ENCODE measurements around the gene C2CD4C. TPM values are rescaled to one million over a fixed set of nuclear protein-coding genes. Genes with fewer than 3 reads are reported as not detected.

The C2CD4C gene
- total RNA-seq, 5 donors from 2014 or later (not counting 1 experiment from before 2014, with no cell fraction given) = 0.06 TPM; not detected in 4

- DNase-seq = no peak
- no peak overlapping the region for H3K4me3 ChIP-seq (ENCODE audit: control insufficient read depth in 1 of 2, extremely low read depth in 1 of 2, low read length in 1 of 2)
- 89% methylated on average over 24 of the region's 24 CpGs for WGBS (ENCODE audit: insufficient coverage)
- H3K36me3 ChIP-seq (ENCODE audit: control insufficient read depth in 2 of 2, extremely low read depth in 1 of 2, insufficient read depth in 1 of 2, low read length in 1 of 2) = no peaks in the 10 kb centered on the region
- peaks cover 2 to 3% of the 10 kb centered on the region in 2 donors for H3K27me3 Mint-ChIP-seq
- H3K9me3 ChIP-seq = no peaks in the 10 kb centered on the region
- H3K9me3 Mint-ChIP-seq = peaks cover 0 to under 1% (median 0%) of the 10 kb centered on the region in 3 donors
- POLR2A ChIA-PET = no interaction called here
- peaks cover 0 to 16% of the 10 kb centered on the region in 2 experiments for H3K27me3 ChIP-seq (replicated peaks in 1 of 2; ENCODE audit: control insufficient read depth in 2 of 2, extremely low read depth in 1 of 2, insufficient read depth in 2 of 2, low read length in 1 of 2)
- H3K27ac Mint-ChIP-seq = no peak overlapping the region
- no peak overlapping the region for H3K27ac ChIP-seq (ENCODE audit: low read length)
- H3K4me3 Mint-ChIP-seq = no peak overlapping the region
- H3K4me1 ChIP-seq (ENCODE audit: control insufficient read depth in 1 of 2, extremely low read depth in 1 of 2, insufficient read depth in 2 of 2, low read length in 2 of 2) = no peaks in the 10 kb centered on the region
- no peaks in the 10 kb centered on the region for H3K36me3 Mint-ChIP-seq
- no peaks in the 10 kb centered on the region for H3K4me1 Mint-ChIP-seq
- CTCF ChIA-PET = no interaction called here
- ATAC-seq (replicated peaks in 1 of 4) = no peak
Observed at GRCh38 chr19:447064-447426, 38.1 kb upstream of the C2CD4C start.

GRCh38 chr19:444677-445210 lies 35.8 kb upstream of the C2CD4C start:
- DNase-seq (no peak), ATAC-seq (replicated peaks in 1 of 4) (no peak)
- Histone ChIP-seq H3K27ac (ENCODE audit: low read length) (no peak overlapping the region), H3K36me3 (ENCODE audit: control insufficient read depth in 2 of 2, extremely low read depth in 1 of 2, insufficient read depth in 1 of 2, low read length in 1 of 2) (no peaks in the 10 kb centered on the region), H3K4me3 (ENCODE audit: control insufficient read depth in 1 of 2, extremely low read depth in 1 of 2, low read length in 1 of 2) (no peak overlapping the region), H3K9me3 (no peaks in the 10 kb centered on the region), H3K4me1 (ENCODE audit: control insufficient read depth in 1 of 2, extremely low read depth in 1 of 2, insufficient read depth in 2 of 2, low read length in 2 of 2) (no peaks in the 10 kb centered on the region), H3K27me3 (replicated peaks in 1 of 2; ENCODE audit: control insufficient read depth in 2 of 2, extremely low read depth in 1 of 2, insufficient read depth in 2 of 2, low read length in 1 of 2) (peaks cover 0 to 38% of the 10 kb centered on the region in 2 experiments)
- CTCF ChIA-PET = interaction anchor here in 1 of 2 donors (0.5 kb wide), 1 partner anchor 37 kb away, joined by 4 read pairs; no protein-coding TSS in a partner anchor
- no peaks in the 10 kb centered on the region for H3K36me3 Mint-ChIP-seq
- H3K27ac Mint-ChIP-seq = no peak overlapping the region
- peaks cover 12 to 21% of the 10 kb centered on the region in 2 donors for H3K27me3 Mint-ChIP-seq
- H3K4me1 Mint-ChIP-seq = no peaks in the 10 kb centered on the region
- H3K9me3 Mint-ChIP-seq = peaks cover 0 to 4% (median 0%) of the 10 kb centered on the region in 3 donors
- POLR2A ChIA-PET = no interaction called here
- WGBS (ENCODE audit: insufficient coverage) = 97% methylated on average over 20 of the region's 26 CpGs
- H3K4me3 Mint-ChIP-seq = no peak overlapping the region

- POLR2A ChIA-PET = no interaction called here
- peaks cover 0 to 4% (median 0%) of the 10 kb centered on the region in 3 donors for H3K9me3 Mint-ChIP-seq
- H3K27me3 Mint-ChIP-seq = peaks cover 12 to 22% of the 10 kb centered on the region in 2 donors
- Histone ChIP-seq H3K4me3 (ENCODE audit: control insufficient read depth in 1 of 2, extremely low read depth in 1 of 2, low read length in 1 of 2) (no peak overlapping the region), H3K36me3 (ENCODE audit: control insufficient read depth in 2 of 2, extremely low read depth in 1 of 2, insufficient read depth in 1 of 2, low read length in 1 of 2) (no peaks in the 10 kb centered on the region), H3K27me3 (replicated peaks in 1 of 2; ENCODE audit: control insufficient read depth in 2 of 2, extremely low read depth in 1 of 2, insufficient read depth in 2 of 2, low read length in 1 of 2) (peaks cover 0 to 52% of the 10 kb centered on the region in 2 experiments), H3K27ac (ENCODE audit: low read length) (no peak overlapping the region), H3K9me3 (no peaks in the 10 kb centered on the region), H3K4me1 (ENCODE audit: control insufficient read depth in 1 of 2, extremely low read depth in 1 of 2, insufficient read depth in 2 of 2, low read length in 2 of 2) (no peaks in the 10 kb centered on the region)
- no peaks in the 10 kb centered on the region for H3K36me3 Mint-ChIP-seq
- H3K27ac Mint-ChIP-seq = no peak overlapping the region
- ATAC-seq (replicated peaks in 1 of 4) = no peak
- no peak for DNase-seq
- no peak overlapping the region for H3K4me3 Mint-ChIP-seq
- CTCF ChIA-PET = no interaction called here
- H3K4me1 Mint-ChIP-seq = no peaks in the 10 kb centered on the region
- WGBS (ENCODE audit: insufficient coverage) = 90% methylated on average over 2 of the region's 2 CpGs
Observed at GRCh38 chr19:443005-443404, 34.1 kb upstream of the C2CD4C start.

GRCh38 chr19:442085-442484 lies 33.1 kb upstream of the C2CD4C start:
- Histone ChIP-seq H3K4me3 (ENCODE audit: control insufficient read depth in 1 of 2, extremely low read depth in 1 of 2, low read length in 1 of 2) (no peak overlapping the region), H3K27me3 (replicated peaks in 1 of 2; ENCODE audit: control insufficient read depth in 2 of 2, extremely low read depth in 1 of 2, insufficient read depth in 2 of 2, low read length in 1 of 2) (peaks cover 0 to 61% of the 10 kb centered on the region in 2 experiments), H3K27ac (ENCODE audit: low read length) (no peak overlapping the region), H3K9me3 (no peaks in the 10 kb centered on the region), H3K36me3 (ENCODE audit: control insufficient read depth in 2 of 2, extremely low read depth in 1 of 2, insufficient read depth in 1 of 2, low read length in 1 of 2) (no peaks in the 10 kb centered on the region), H3K4me1 (ENCODE audit: control insufficient read depth in 1 of 2, extremely low read depth in 1 of 2, insufficient read depth in 2 of 2, low read length in 2 of 2) (no peaks in the 10 kb centered on the region)
- no peaks in the 10 kb centered on the region for H3K4me1 Mint-ChIP-seq
- ATAC-seq (replicated peaks in 1 of 4) = no peak
- ChIA-PET POLR2A (no interaction called here), CTCF (no interaction called here)
- H3K27me3 Mint-ChIP-seq = peaks cover 15 to 31% of the 10 kb centered on the region in 2 donors
- no peak overlapping the region for H3K4me3 Mint-ChIP-seq
- H3K36me3 Mint-ChIP-seq = no peaks in the 10 kb centered on the region
- 94% methylated on average over 1 of the region's 2 CpGs for WGBS (ENCODE audit: insufficient coverage)
- DNase-seq = no peak
- peaks cover 0 to 4% (median 0%) of the 10 kb centered on the region in 3 donors for H3K9me3 Mint-ChIP-seq
- no peak overlapping the region for H3K27ac Mint-ChIP-seq

- Mint-ChIP-seq H3K4me3 (no peak overlapping the region), H3K27ac (no peak overlapping the region), H3K4me1 (no peaks in the 10 kb centered on the region), H3K27me3 (peaks cover 15 to 31% of the 10 kb centered on the region in 2 donors), H3K36me3 (no peaks in the 10 kb centered on the region), H3K9me3 (peaks cover 0 to 4% (median 0%) of the 10 kb centered on the region in 3 donors)
- WGBS (ENCODE audit: insufficient coverage) = 23% methylated on average over 17 of the region's 23 CpGs
- Histone ChIP-seq H3K27me3 (replicated peaks in 1 of 2; ENCODE audit: control insufficient read depth in 2 of 2, extremely low read depth in 1 of 2, insufficient read depth in 2 of 2, low read length in 1 of 2) (peaks cover 0 to 63% of the 10 kb centered on the region in 2 experiments), H3K27ac (ENCODE audit: low read length) (no peak overlapping the region), H3K4me1 (ENCODE audit: control insufficient read depth in 1 of 2, extremely low read depth in 1 of 2, insufficient read depth in 2 of 2, low read length in 2 of 2) (no peaks in the 10 kb centered on the region), H3K36me3 (ENCODE audit: control insufficient read depth in 2 of 2, extremely low read depth in 1 of 2, insufficient read depth in 1 of 2, low read length in 1 of 2) (no peaks in the 10 kb centered on the region), H3K4me3 (ENCODE audit: control insufficient read depth in 1 of 2, extremely low read depth in 1 of 2, low read length in 1 of 2) (no peak overlapping the region), H3K9me3 (no peaks in the 10 kb centered on the region)
- DNase-seq = no peak
- ChIA-PET POLR2A (no interaction called here), CTCF (no interaction called here)
- ATAC-seq (replicated peaks in 1 of 4) = no peak
Observed at GRCh38 chr19:441213-441836, 32.4 kb upstream of the C2CD4C start.

- Mint-ChIP-seq H3K9me3 (peaks cover 0 to 4% (median 0%) of the 10 kb centered on the region in 3 donors), H3K36me3 (no peaks in the 10 kb centered on the region), H3K4me3 (no peak overlapping the region), H3K27ac (no peak overlapping the region), H3K27me3 (peaks cover 15 to 32% of the 10 kb centered on the region in 2 donors), H3K4me1 (no peaks in the 10 kb centered on the region)
- Histone ChIP-seq H3K9me3 (no peaks in the 10 kb centered on the region), H3K4me3 (ENCODE audit: control insufficient read depth in 1 of 2, extremely low read depth in 1 of 2, low read length in 1 of 2) (no peak overlapping the region), H3K36me3 (ENCODE audit: control insufficient read depth in 2 of 2, extremely low read depth in 1 of 2, insufficient read depth in 1 of 2, low read length in 1 of 2) (no peaks in the 10 kb centered on the region), H3K27ac (ENCODE audit: low read length) (no peak overlapping the region), H3K27me3 (replicated peaks in 1 of 2; ENCODE audit: control insufficient read depth in 2 of 2, extremely low read depth in 1 of 2, insufficient read depth in 2 of 2, low read length in 1 of 2) (peaks cover 0 to 67% of the 10 kb centered on the region in 2 experiments), H3K4me1 (ENCODE audit: control insufficient read depth in 1 of 2, extremely low read depth in 1 of 2, insufficient read depth in 2 of 2, low read length in 2 of 2) (no peaks in the 10 kb centered on the region)
- 77% methylated on average over 46 of the region's 48 CpGs for WGBS (ENCODE audit: insufficient coverage)
- no peak for DNase-seq
- ChIA-PET POLR2A (no interaction called here), CTCF (no interaction called here)
- no peak for ATAC-seq (replicated peaks in 1 of 4)
Observed at GRCh38 chr19:440391-441212, 31.7 kb upstream of the C2CD4C start.

All from T-cell (primary cell).